Measurements from ENCODE around the gene TBC1D8.

DNA sequence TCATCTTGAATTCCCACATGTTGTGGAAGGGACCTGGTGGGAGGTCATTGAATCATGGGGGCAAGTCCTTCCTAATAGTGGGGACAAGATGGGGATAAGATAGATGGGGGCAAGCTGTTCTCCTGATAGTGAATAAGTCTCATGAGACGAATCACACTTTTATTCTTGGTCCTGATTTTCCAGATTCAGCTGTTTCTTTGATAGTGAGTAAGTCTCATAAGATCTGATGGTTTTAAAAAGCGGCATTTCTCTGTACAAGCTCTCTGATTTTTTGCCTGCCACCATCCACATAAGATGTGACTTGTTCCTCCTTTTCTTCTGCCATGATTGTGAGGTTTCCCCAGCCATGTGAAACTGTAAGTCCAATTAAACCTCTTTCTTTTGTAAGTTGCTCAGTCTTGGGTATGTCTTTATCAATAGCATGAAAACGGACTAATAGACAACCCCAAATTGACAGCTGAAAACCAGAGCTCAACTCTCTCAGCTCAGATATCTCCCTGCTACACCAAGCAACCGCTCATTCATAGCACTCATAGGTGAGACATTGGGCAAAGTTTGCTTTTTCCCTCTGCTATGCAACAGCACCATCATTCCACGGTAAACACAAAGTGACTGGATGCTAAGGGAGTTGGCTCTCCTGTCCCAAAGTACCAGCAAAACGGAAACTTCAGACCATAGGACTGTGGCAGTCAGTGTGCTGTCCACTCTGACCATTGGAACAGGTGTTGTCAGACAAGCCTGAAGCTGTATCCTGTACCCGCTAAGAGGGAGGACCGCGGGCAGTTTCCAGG, 44.9 kb upstream of the TBC1D8 start:
- TF ChIP-seq, protein P1, sequence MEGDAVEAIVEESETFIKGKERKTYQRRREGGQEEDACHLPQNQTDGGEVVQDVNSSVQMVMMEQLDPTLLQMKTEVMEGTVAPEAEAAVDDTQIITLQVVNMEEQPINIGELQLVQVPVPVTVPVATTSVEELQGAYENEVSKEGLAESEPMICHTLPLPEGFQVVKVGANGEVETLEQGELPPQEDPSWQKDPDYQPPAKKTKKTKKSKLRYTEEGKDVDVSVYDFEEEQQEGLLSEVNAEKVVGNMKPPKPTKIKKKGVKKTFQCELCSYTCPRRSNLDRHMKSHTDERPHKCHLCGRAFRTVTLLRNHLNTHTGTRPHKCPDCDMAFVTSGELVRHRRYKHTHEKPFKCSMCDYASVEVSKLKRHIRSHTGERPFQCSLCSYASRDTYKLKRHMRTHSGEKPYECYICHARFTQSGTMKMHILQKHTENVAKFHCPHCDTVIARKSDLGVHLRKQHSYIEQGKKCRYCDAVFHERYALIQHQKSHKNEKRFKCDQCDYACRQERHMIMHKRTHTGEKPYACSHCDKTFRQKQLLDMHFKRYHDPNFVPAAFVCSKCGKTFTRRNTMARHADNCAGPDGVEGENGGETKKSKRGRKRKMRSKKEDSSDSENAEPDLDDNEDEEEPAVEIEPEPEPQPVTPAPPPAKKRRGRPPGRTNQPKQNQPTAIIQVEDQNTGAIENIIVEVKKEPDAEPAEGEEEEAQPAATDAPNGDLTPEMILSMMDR (IDR thresholded peaks at IDR 0.05): no peak
- TF ChIP-seq POLR2A (IDR thresholded peaks at IDR 0.05): no peak
